ENCODE results near the gene SEPTIN11.

Gene SEPTIN11

GRCh38 chr4:76991161-76991660 lies 41.7 kb downstream of the SEPTIN11 start:
- Histone ChIP-seq H3K4me1 (ENCODE audit: low read depth, poor library complexity, severe bottlenecking) (peaks cover 79% of the 10 kb centered on the region), H3K4me2 (peak overlapping the region; percentile 91; the same call in 1 of the 2 replicates), H3K9ac (no peak overlapping the region), H3K79me2 (ENCODE audit: insufficient read depth, low read depth) (peaks cover 70% of the 10 kb centered on the region), H3K27me3 (ENCODE audit: insufficient read depth, low read depth) (no peaks in the 10 kb centered on the region), H4K20me1 (ENCODE audit: insufficient read depth) (no peaks in the 10 kb centered on the region), H3K4me3 (IDR thresholded peaks at IDR 0.05; ENCODE audit: insufficient read depth, low read depth, low read length) (no peak overlapping the region), H3K36me3 (ENCODE audit: insufficient read depth) (no peaks in the 10 kb centered on the region), H2AFZ (ENCODE audit: low read depth) (no peak overlapping the region), H3K27ac (peak overlapping the region; percentile 97; the same call in 1 of the 2 replicates)
- no peak for TF ChIP-seq CTCF (conservative IDR thresholded peaks at IDR 0.05; ENCODE audit: low read depth, low read length)

GRCh38 chr4:76993787-76994641 lies 44.5 kb downstream of the SEPTIN11 start:
- H3K9ac ChIP-seq: peak overlapping the region; percentile 74
- 0 out of 2 replicates have a peak, but pooled peaks cover 4% of the 10 kb centered on the region for H3K36me3 ChIP-seq (ENCODE audit: insufficient read depth)
- peaks cover 72% of the 10 kb centered on the region for H3K4me1 ChIP-seq (ENCODE audit: low read depth, poor library complexity, severe bottlenecking)
- TF ChIP-seq CTCF (conservative IDR thresholded peaks at IDR 0.05; ENCODE audit: low read depth, low read length): no peak
- peak overlapping the region; percentile 91 for H3K4me2 ChIP-seq
- H3K79me2 ChIP-seq (ENCODE audit: insufficient read depth, low read depth): peaks cover 52% of the 10 kb centered on the region
- H4K20me1 ChIP-seq (ENCODE audit: insufficient read depth): no peaks in the 10 kb centered on the region
- H2AFZ ChIP-seq (ENCODE audit: low read depth): 0 out of 2 replicates have a peak overlapping the region, but pooled peaks have one; percentile 16
- peak overlapping the region; percentile 71 for H3K4me3 ChIP-seq (IDR thresholded peaks at IDR 0.05; ENCODE audit: insufficient read depth, low read depth, low read length)
- H3K27me3 ChIP-seq (ENCODE audit: insufficient read depth, low read depth): no peaks in the 10 kb centered on the region
- H3K27ac ChIP-seq: peak overlapping the region; percentile 97

- no peak overlapping the region for H3K4me3 ChIP-seq (IDR thresholded peaks at IDR 0.05; ENCODE audit: insufficient read depth, low read depth, low read length)
- no peak overlapping the region for H2AFZ ChIP-seq (ENCODE audit: low read depth)
- H3K4me2 ChIP-seq: peak overlapping the region; percentile 91
- H4K20me1 ChIP-seq (ENCODE audit: insufficient read depth): no peaks in the 10 kb centered on the region
- peaks cover 37% of the 10 kb centered on the region for H3K79me2 ChIP-seq (ENCODE audit: insufficient read depth, low read depth)
- no peaks in the 10 kb centered on the region for H3K27me3 ChIP-seq (ENCODE audit: insufficient read depth, low read depth)
- peak overlapping the region; percentile 97 for H3K27ac ChIP-seq
- no peak overlapping the region for H3K9ac ChIP-seq
- peaks cover 65% of the 10 kb centered on the region for H3K4me1 ChIP-seq (ENCODE audit: low read depth, poor library complexity, severe bottlenecking)
- H3K36me3 ChIP-seq (ENCODE audit: insufficient read depth): peaks cover 4% of the 10 kb centered on the region; the same call in 1 of the 2 replicates
- no peak for TF ChIP-seq CTCF (conservative IDR thresholded peaks at IDR 0.05; ENCODE audit: low read depth, low read length)
Measured at GRCh38 chr4:76995776-76996175, 46.2 kb downstream of the SEPTIN11 start.

GRCh38 chr4:76996445-76996844 lies 46.9 kb downstream of the SEPTIN11 start:
- Histone ChIP-seq H3K9ac (no peak overlapping the region), H3K4me3 (IDR thresholded peaks at IDR 0.05; ENCODE audit: insufficient read depth, low read depth, low read length) (no peak overlapping the region), H3K4me1 (ENCODE audit: low read depth, poor library complexity, severe bottlenecking) (peaks cover 59% of the 10 kb centered on the region), H2AFZ (ENCODE audit: low read depth) (no peak overlapping the region), H4K20me1 (ENCODE audit: insufficient read depth) (no peaks in the 10 kb centered on the region), H3K27ac (peak overlapping the region; percentile 97; the same call in 1 of the 2 replicates), H3K27me3 (ENCODE audit: insufficient read depth, low read depth) (no peaks in the 10 kb centered on the region), H3K79me2 (ENCODE audit: insufficient read depth, low read depth) (peaks cover 30% of the 10 kb centered on the region), H3K4me2 (peak overlapping the region; percentile 91; the same call in 1 of the 2 replicates), H3K36me3 (ENCODE audit: insufficient read depth) (peaks cover 4% of the 10 kb centered on the region; the same call in 1 of the 2 replicates)
- no peak for TF ChIP-seq CTCF (conservative IDR thresholded peaks at IDR 0.05; ENCODE audit: low read depth, low read length)
